ENCODE results near the gene APOBR. TPM values are rescaled to one million over a fixed set of nuclear protein-coding genes. Genes with fewer than 3 reads are reported as not detected.
"Not testable (repeated sequence)": the region's sequence is repeated elsewhere in the genome, so short reads cannot be mapped to it uniquely, and the experiment has no call there.

Gene APOBR
- total and polyA plus RNA-seq, 4 experiments from 2014 or later: 0.12 to 9.9 (median 6.3) TPM

- H3K27me3 ChIP-seq (ENCODE audit: insufficient read depth, low read length): no peaks in the 10 kb centered on the region
- H3K27ac ChIP-seq (ENCODE audit: low read depth, low read length): no peak overlapping the region
- no peaks in the 10 kb centered on the region for H3K9me3 ChIP-seq (ENCODE audit: control insufficient read depth in 1 of 2, low read length in 2 of 2)
- POLR2A ChIA-PET (ENCODE audit: partially characterized antibody): interaction anchor here (1.1 to 1.7 kb wide), 2 partner anchors 12 to 14 kb away, joined by 3 to 4 read pairs; no protein-coding TSS in a partner anchor
- no peak overlapping the region for H3K4me3 ChIP-seq (ENCODE audit: low read length in 2 of 2)
- DNase-seq: no peak
- CTCF ChIA-PET (ENCODE audit: partially characterized antibody): no interaction called here
- no peaks in the 10 kb centered on the region for H3K9me3 Mint-ChIP-seq
- intact Hi-C loops (cut with micrococcal nuclease): loop anchor here (5.0 kb wide), 1 partner anchor 42 kb away; no protein-coding TSS in a partner anchor
- peak overlapping the region in 1 of 7 donors; percentile 51 for H3K27ac Mint-ChIP-seq
- H3K27me3 Mint-ChIP-seq: no peaks in the 10 kb centered on the region
- no peak overlapping the region for H3K4me3 Mint-ChIP-seq
- H3K4me1 Mint-ChIP-seq: peaks cover 4 to 8% (median 6%) of the 10 kb centered on the region in 4 donors
- H3K36me3 ChIP-seq (ENCODE audit: insufficient read depth, low read length): no peaks in the 10 kb centered on the region
- no peaks in the 10 kb centered on the region for H3K36me3 Mint-ChIP-seq
- H3K4me1 ChIP-seq (ENCODE audit: insufficient read depth, low read length): peaks cover 6% of the 10 kb centered on the region
Measured at GRCh38 chr16:28520672-28521071, 26.2 kb downstream of the APOBR start.

DNA sequence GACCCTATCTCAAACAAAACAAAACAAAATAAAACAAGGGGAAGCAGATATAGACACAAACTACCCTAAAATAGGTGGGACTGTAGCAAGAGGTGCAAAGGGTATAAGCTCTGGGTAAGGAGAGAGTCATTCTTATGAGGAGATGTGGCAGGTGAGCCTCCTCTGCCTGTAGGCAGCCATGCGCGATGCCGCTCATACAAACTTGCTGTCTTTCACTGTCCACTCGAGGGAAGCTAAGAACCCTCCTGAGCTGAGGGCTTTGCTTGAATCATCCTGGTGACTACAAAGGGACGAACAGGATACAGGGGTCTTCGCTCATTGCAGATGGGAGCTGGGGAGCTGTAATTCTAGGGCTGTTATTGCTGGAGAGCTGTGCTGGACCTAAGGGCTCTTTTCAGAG is 27.0 kb downstream of the APOBR start:
- Histone ChIP-seq H3K4me3 (ENCODE audit: low read length in 2 of 2) (no peak overlapping the region), H3K36me3 (ENCODE audit: insufficient read depth, low read length) (no peaks in the 10 kb centered on the region), H3K27ac (ENCODE audit: low read depth, low read length) (no peak overlapping the region), H3K27me3 (ENCODE audit: insufficient read depth, low read length) (no peaks in the 10 kb centered on the region), H3K9me3 (ENCODE audit: control insufficient read depth in 1 of 2, low read length in 2 of 2) (no peaks in the 10 kb centered on the region), H3K4me1 (ENCODE audit: insufficient read depth, low read length) (peaks cover 6% of the 10 kb centered on the region)
- no peaks in the 10 kb centered on the region for H3K36me3 Mint-ChIP-seq
- intact Hi-C loops (cut with micrococcal nuclease): loop anchor here (5.0 kb wide), 1 partner anchor 41 kb away; no protein-coding TSS in a partner anchor
- ChIA-PET POLR2A (ENCODE audit: partially characterized antibody) (interaction anchor here (1.1 to 1.7 kb wide), 3 partner anchors 11 to 27 kb away, joined by 3 to 4 read pairs (median 3); partner anchors contain the start of gene APOBR), CTCF (ENCODE audit: partially characterized antibody) (interaction anchor here (1.6 kb wide), 1 partner anchor 9 kb away, joined by 7 read pairs; no protein-coding TSS in a partner anchor)
- no peak overlapping the region for H3K4me3 Mint-ChIP-seq
- H3K9me3 Mint-ChIP-seq: no peaks in the 10 kb centered on the region
- H3K27ac Mint-ChIP-seq: peak overlapping the region in 1 of 7 donors; percentile 75
- peaks cover 4 to 8% (median 6%) of the 10 kb centered on the region in 4 donors for H3K4me1 Mint-ChIP-seq
- DNase-seq: no peak
- H3K27me3 Mint-ChIP-seq: no peaks in the 10 kb centered on the region

DNA sequence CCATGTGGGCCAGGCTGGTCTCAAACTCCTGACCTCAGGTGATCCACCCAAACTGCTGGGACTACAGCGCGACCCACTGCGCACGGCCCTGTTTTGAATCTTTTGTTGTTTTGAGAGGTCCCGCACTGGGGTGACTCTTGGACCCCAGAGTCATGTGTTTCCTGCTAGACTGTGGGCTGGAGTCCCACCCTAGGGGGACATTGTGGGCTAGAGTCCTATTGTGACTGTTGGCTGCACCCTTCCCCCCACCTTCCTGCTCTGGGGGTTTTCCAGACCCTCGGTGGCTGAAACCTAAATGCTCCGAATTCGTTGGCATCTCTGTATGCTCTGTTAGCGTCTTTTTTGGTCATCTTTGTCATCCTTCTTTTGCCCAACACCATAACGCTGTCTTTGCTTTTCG is 28.3 kb downstream of the APOBR start:
- H3K27ac Mint-ChIP-seq: peak overlapping the region in 1 of 7 donors; percentile 21
- intact Hi-C loops (cut with micrococcal nuclease): loop anchor here (5.0 kb wide), 1 partner anchor 40 kb away; no protein-coding TSS in a partner anchor
- H3K4me1 Mint-ChIP-seq: peaks cover 4 to 8% (median 6%) of the 10 kb centered on the region in 4 donors

GRCh38 chr16:28524681-28525171 is 30.3 kb downstream of the APOBR start:
- Mint-ChIP-seq H3K4me3 (no peak overlapping the region), H3K9me3 (no peaks in the 10 kb centered on the region), H3K27ac (peak overlapping the region in 4 of 7 donors; percentile 50 to 67 (median 52)), H3K4me1 (peaks cover 4 to 8% (median 6%) of the 10 kb centered on the region in 4 donors), H3K27me3 (no peaks in the 10 kb centered on the region), H3K36me3 (no peaks in the 10 kb centered on the region)
- intact Hi-C loops (cut with micrococcal nuclease): loop anchor here (5.0 kb wide), 1 partner anchor 38 kb away; no protein-coding TSS in a partner anchor
- H3K9me3 ChIP-seq (ENCODE audit: control insufficient read depth in 1 of 2, low read length in 2 of 2): no peaks in the 10 kb centered on the region
- POLR2A ChIA-PET (ENCODE audit: partially characterized antibody): interaction anchor here (0.8 to 1.9 kb wide), 3 partner anchors 10 to 29 kb away, joined by 3 to 6 read pairs (median 5); no protein-coding TSS in a partner anchor
- H3K4me3 ChIP-seq (ENCODE audit: low read length in 2 of 2): no peak overlapping the region
- CTCF ChIA-PET (ENCODE audit: partially characterized antibody): interaction anchor here (2.5 kb wide), 1 partner anchor 10 kb away, joined by 10 read pairs; no protein-coding TSS in a partner anchor
- H3K27me3 ChIP-seq (ENCODE audit: insufficient read depth, low read length): no peaks in the 10 kb centered on the region
- no peaks in the 10 kb centered on the region for H3K36me3 ChIP-seq (ENCODE audit: insufficient read depth, low read length)
- peak in 2 of 5 donors; percentile 5 to 14 for DNase-seq
- peaks cover 6% of the 10 kb centered on the region for H3K4me1 ChIP-seq (ENCODE audit: insufficient read depth, low read length)
- no peak overlapping the region for H3K27ac ChIP-seq (ENCODE audit: low read depth, low read length)

More for the DNA sequence above, 28.3 kb downstream of the APOBR start:
- Histone ChIP-seq H3K4me1 (ENCODE audit: insufficient read depth, low read length) (peaks cover 6% of the 10 kb centered on the region), H3K4me3 (ENCODE audit: low read length in 2 of 2) (no peak overlapping the region), H3K9me3 (ENCODE audit: control insufficient read depth in 1 of 2, low read length in 2 of 2) (no peaks in the 10 kb centered on the region), H3K36me3 (ENCODE audit: insufficient read depth, low read length) (no peaks in the 10 kb centered on the region), H3K27ac (ENCODE audit: low read depth, low read length) (no peak overlapping the region), H3K27me3 (ENCODE audit: insufficient read depth, low read length) (no peaks in the 10 kb centered on the region)
- H3K4me3 Mint-ChIP-seq: no peak overlapping the region
- DNase-seq: no peak
- ChIA-PET POLR2A (ENCODE audit: partially characterized antibody) (interaction anchor here (0.9 kb wide), 1 partner anchor 9 kb away, joined by 3 read pairs; no protein-coding TSS in a partner anchor), CTCF (ENCODE audit: partially characterized antibody) (no interaction called here)
- H3K36me3 Mint-ChIP-seq: no peaks in the 10 kb centered on the region
- no peaks in the 10 kb centered on the region for H3K9me3 Mint-ChIP-seq
- H3K27me3 Mint-ChIP-seq: no peaks in the 10 kb centered on the region

DNA sequence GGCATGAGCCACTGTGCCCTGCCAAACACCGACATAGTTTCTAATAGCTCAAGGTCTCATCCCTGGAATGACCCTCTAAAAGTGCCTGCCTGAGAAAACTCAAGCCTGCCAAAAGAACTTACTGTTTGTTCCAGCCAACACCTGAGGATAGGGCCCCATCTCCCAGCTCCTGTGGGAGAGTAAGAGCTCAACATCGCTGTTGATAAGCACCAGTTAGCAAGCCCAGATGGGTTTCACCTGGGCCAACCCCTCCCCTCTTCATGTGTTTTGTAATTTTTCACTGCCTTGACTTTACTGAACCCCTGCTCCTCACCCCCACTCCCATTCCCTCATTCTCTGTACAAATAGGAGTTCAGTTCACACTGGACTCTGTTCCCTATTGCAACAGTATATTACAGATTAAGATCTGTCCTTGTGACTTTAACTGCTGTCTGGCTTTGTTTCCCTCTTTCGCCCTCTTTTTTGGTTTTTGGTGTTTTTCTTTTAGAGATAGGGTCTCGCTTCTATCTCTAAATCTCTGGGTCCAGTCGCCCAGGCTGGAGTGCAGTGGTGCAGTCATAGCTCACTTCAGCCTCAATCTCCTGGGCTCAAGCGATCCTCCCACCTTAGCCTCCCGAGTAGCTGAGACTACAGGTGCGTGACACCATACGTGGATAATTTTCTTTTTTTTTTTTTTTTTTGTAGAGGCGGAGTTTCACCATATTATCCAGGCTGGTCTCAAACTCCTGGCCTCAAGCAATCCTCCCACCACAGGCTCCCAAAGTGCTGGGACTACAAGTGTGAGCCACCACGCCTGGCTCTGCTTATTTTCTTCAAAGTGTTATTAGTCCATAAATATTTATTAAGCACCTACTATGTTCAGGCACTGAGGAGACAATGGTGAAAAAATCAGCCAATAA is 32.0 kb downstream of the APOBR start:
- intact Hi-C loops (cut with micrococcal nuclease): no loop called here
- no peak overlapping the region for H3K27ac ChIP-seq (ENCODE audit: low read depth, low read length)
- H3K4me1 Mint-ChIP-seq: peaks cover 4 to 8% (median 6%) of the 10 kb centered on the region in 4 donors
- H3K9me3 ChIP-seq (ENCODE audit: control insufficient read depth in 1 of 2, low read length in 2 of 2): no peaks in the 10 kb centered on the region
- DNase-seq: no peak
- no peaks in the 10 kb centered on the region for H3K9me3 Mint-ChIP-seq
- peaks cover 6% of the 10 kb centered on the region for H3K4me1 ChIP-seq (ENCODE audit: insufficient read depth, low read length)
- no peaks in the 10 kb centered on the region for H3K27me3 Mint-ChIP-seq
- ChIA-PET POLR2A (ENCODE audit: partially characterized antibody) (interaction anchor here (1.9 kb wide), 1 partner anchor 8 kb away, joined by 6 read pairs; no protein-coding TSS in a partner anchor), CTCF (ENCODE audit: partially characterized antibody) (interaction anchor here (0.7 to 2.5 kb wide), 5 partner anchors 8 to 46 kb away, joined by 3 to 10 read pairs (median 3); no protein-coding TSS in a partner anchor)
- H3K27ac Mint-ChIP-seq: peak overlapping the region in 1 of 7 donors; percentile 20
- H3K36me3 Mint-ChIP-seq: no peaks in the 10 kb centered on the region
- no peak overlapping the region for H3K4me3 ChIP-seq (ENCODE audit: low read length in 2 of 2)
- no peaks in the 10 kb centered on the region for H3K27me3 ChIP-seq (ENCODE audit: insufficient read depth, low read length)
- no peak overlapping the region for H3K4me3 Mint-ChIP-seq
- no peaks in the 10 kb centered on the region for H3K36me3 ChIP-seq (ENCODE audit: insufficient read depth, low read length)

DNA sequence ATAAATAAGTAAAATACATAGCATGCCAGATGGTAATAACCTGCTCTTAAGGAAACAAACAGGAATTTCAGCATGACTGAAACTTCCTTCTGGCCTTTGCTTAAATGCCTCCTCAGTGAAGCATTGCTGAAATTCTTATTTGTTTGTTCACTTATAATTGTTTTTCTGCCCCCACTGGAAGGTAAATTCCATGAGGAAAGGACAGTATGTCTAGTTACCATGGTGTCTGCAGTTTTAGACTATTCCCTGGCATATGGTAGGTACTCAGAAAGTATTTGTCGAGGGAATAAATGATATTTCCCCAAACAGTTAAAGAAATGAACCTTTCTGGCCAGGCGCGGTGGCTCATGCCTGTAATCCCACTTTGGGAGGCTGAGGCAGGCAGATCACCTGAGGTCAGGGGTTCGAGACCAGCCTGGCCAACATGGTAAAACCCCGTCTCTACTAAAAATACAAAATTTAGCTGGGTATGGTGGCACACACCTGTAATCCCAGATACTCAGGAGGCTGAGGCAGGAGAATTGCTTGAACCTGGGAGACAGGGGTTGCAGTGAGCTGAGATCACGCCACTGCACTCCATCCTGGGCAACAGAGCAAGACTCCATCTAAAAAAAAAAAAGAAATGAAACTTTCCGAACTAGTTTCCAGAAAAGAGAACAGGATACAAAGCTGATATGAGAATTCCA is 32.8 kb downstream of the APOBR start:
- peaks cover 6 to 14% (median 10%) of the 10 kb centered on the region in 4 donors for H3K4me1 Mint-ChIP-seq
- DNase-seq; H3K9me3 Mint-ChIP-seq; H3K27me3 Mint-ChIP-seq; H3K27me3 ChIP-seq (ENCODE audit: insufficient read depth, low read length); H3K4me1 ChIP-seq (ENCODE audit: insufficient read depth, low read length); H3K36me3 Mint-ChIP-seq; H3K36me3 ChIP-seq (ENCODE audit: insufficient read depth, low read length); H3K9me3 ChIP-seq (ENCODE audit: control insufficient read depth in 1 of 2, low read length in 2 of 2); intact Hi-C loops (cut with micrococcal nuclease); H3K27ac Mint-ChIP-seq; H3K4me3 ChIP-seq (ENCODE audit: low read length in 2 of 2); H3K27ac ChIP-seq (ENCODE audit: low read depth, low read length); H3K4me3 Mint-ChIP-seq: not testable (repeated sequence)
- CTCF ChIA-PET (ENCODE audit: partially characterized antibody): interaction anchor here (0.6 kb wide), 1 partner anchor 11 kb away, joined by 4 read pairs; no protein-coding TSS in a partner anchor
- POLR2A ChIA-PET (ENCODE audit: partially characterized antibody): interaction anchor here (1.6 kb wide), 1 partner anchor 33 kb away, joined by 5 read pairs; the partner anchor contains the start of gene APOBR
